SK-N-SH (cell line): ENCODE data around the gene DEGS2. TPM values are rescaled to one million over a fixed set of nuclear protein-coding genes. Genes with fewer than 3 reads are reported as not detected.

ENCODE experiments used
- CTCF ChIA-PET: fragments of 300-600, 350-600 bp; formaldehyde crosslinking; extraction: SDS; loops from one replicate; lab custom pipeline; 2021; lab: Yijun Ruan, JAX
- POLR2A ChIA-PET: fragments of 350-600 bp; sonication (Branson Sonifier 250); formaldehyde crosslinking; extraction: SDS; loops from one replicate; lab custom pipeline; 2020; ENCODE audit warnings: antibody characterized with exemption, inconsistent platforms; lab: Yijun Ruan, JAX
- DNase-seq: peaks from one replicate; pipeline ENCODE4 v3.0.0; 2012
- H2AFZ ChIP-seq: fragments of 200-600 bp; sonication (generic); 2 replicates; pipeline ENCODE4 v1.8.1; 2016; ENCODE audit warnings: antibody characterized with exemption, mild to moderate bottlenecking, low read depth
- H3F3A ChIP-seq: fragments of 200-600 bp; sonication (generic); replicated peaks from 2 replicates; pipeline ENCODE3; 2016; ENCODE audit warnings: antibody characterized with exemption, mild to moderate bottlenecking; ENCODE audit not compliant: insufficient read depth
- H3K27ac ChIP-seq, 2 experiments: fragments of 200-500 bp in 1 of 2; fragments of 200-600 bp in 1 of 2; sonication (Bioruptor generic) in 1 of 2; sonication (generic), shearing (Covaris generic) in 1 of 2; 2 replicates each; pipeline versions ENCODE4 v1.5.1 to v1.6.1; 2014 to 2016; ENCODE audit warnings: low read depth in 2 of 2, inconsistent platforms in 1 of 2, low read length in 1 of 2, mild to moderate bottlenecking in 1 of 2, mixed read lengths in 1 of 2
- H3K27me3 ChIP-seq: fragments of 200-600 bp; sonication (generic), shearing (Covaris generic); 2 replicates; pipeline ENCODE4 v1.6.1; 2016; ENCODE audit warnings: mixed run types; ENCODE audit not compliant: insufficient read depth
- H3K36me3 ChIP-seq, 2 experiments: fragments of 200-500 bp in 1 of 2; fragments of 200-600 bp in 1 of 2; sonication (Bioruptor generic) in 1 of 2; sonication (generic) in 1 of 2; replicated peaks in 1 of 2; 2 replicates each; pipeline versions ENCODE3 to v1.5.1; 2014 to 2016; ENCODE audit warnings: low read length in 1 of 2, mild to moderate bottlenecking in 1 of 2; ENCODE audit not compliant: insufficient read depth in 2 of 2, control insufficient read depth in 1 of 2
- H3K4me1 ChIP-seq, 2 experiments: fragments of 200-500 bp in 1 of 2; fragments of 200-600 bp in 1 of 2; sonication (Bioruptor generic) in 1 of 2; sonication (generic), shearing (Covaris generic) in 1 of 2; 2 replicates each; pipeline versions ENCODE4 v1.5.1 to v1.6.1; 2014 to 2016; ENCODE audit warnings: low read depth in 1 of 2, low read length in 1 of 2, mixed run types in 1 of 2; ENCODE audit not compliant: insufficient read depth in 2 of 2, control insufficient read depth in 1 of 2
- H3K4me2 ChIP-seq: fragments of 200-600 bp; sonication (generic), shearing (Covaris generic); 2 replicates; pipeline ENCODE4 v1.6.1; 2017; ENCODE audit warnings: mixed run types
- H3K4me3 ChIP-seq, 2 experiments: fragments of 200-500 bp in 1 of 2; fragments of 200-600 bp in 1 of 2; sonication (Bioruptor generic) in 1 of 2; sonication (generic), shearing (Covaris generic) in 1 of 2; 2 replicates each; pipeline versions ENCODE4 v1.5.1 to v1.8.1; 2014 to 2016; ENCODE audit warnings: low read depth in 2 of 2, inconsistent platforms in 1 of 2, low read length in 1 of 2, mild to moderate bottlenecking in 1 of 2, mixed read lengths in 1 of 2, moderate library complexity in 1 of 2
- H3K79me2 ChIP-seq: fragments of 200-600 bp; sonication (generic); 2 replicates; pipeline ENCODE4 v1.8.1; 2017; ENCODE audit warnings: mild to moderate bottlenecking; ENCODE audit not compliant: insufficient read depth
- H3K9ac ChIP-seq: fragments of 200-600 bp; sonication (generic); 2 replicates; pipeline ENCODE4 v1.6.1; 2017; ENCODE audit warnings: mixed run types
- H3K9me2 ChIP-seq: fragments of 200-600 bp; sonication (generic); 2 replicates; pipeline ENCODE4 v1.6.1; 2017; ENCODE audit warnings: mixed run types
- H3K9me3 ChIP-seq: fragments of 200-600 bp; sonication (generic); 2 replicates; pipeline ENCODE4 v1.6.1; 2017; ENCODE audit warnings: mixed run types, mild to moderate bottlenecking, moderate library complexity
- H4K20me1 ChIP-seq: fragments of 200-600 bp; sonication (generic); 2 replicates; pipeline ENCODE4 v1.6.1; 2017; ENCODE audit warnings: mild to moderate bottlenecking, mixed run types; ENCODE audit not compliant: insufficient read depth
- EP300 ChIP-seq, 2 experiments: IDR thresholded peaks; 2 replicates each; pipeline versions ENCODE4 v1.4.0 to v1.6.1; 2012; ENCODE audit warnings: borderline replicate concordance in 1 of 2, low read depth in 1 of 2, low read length in 1 of 2
- FOXJ3 ChIP-seq: sonication (generic); formaldehyde crosslinking; IDR thresholded peaks from 2 replicates; pipeline ENCODE4 v1.5.1; 2020; ENCODE audit warnings: mild to moderate bottlenecking, missing genetic modification reagents
- GABPA ChIP-seq: IDR thresholded peaks from 2 replicates; pipeline ENCODE4 v1.4.0; 2012; ENCODE audit warnings: low read depth, mild to moderate bottlenecking
- GATA2 ChIP-seq: sonication (generic); formaldehyde crosslinking; IDR thresholded peaks from 2 replicates; pipeline ENCODE4 v1.5.0; 2020; ENCODE audit warnings: mild to moderate bottlenecking, missing genetic modification reagents
- IRF3 ChIP-seq: fragments of 150-350 bp; IDR thresholded peaks from 2 replicates; pipeline ENCODE4 v1.6.1; 2016; ENCODE audit warnings: mild to moderate bottlenecking, low read depth, low read length
- MAX ChIP-seq: IDR thresholded peaks from 2 replicates; pipeline ENCODE4 v1.4.0; 2012; ENCODE audit warnings: low read depth
- MEF2A ChIP-seq: IDR thresholded peaks from 2 replicates; pipeline ENCODE4 v1.4.0; 2012; ENCODE audit warnings: low read depth, borderline replicate concordance
- MXI1 ChIP-seq: IDR thresholded peaks from 2 replicates; pipeline ENCODE4 v1.6.1; 2012; ENCODE audit warnings: mild to moderate bottlenecking, low read depth, low read length, improper control_type of control experiment
- PBX3 ChIP-seq: IDR thresholded peaks from 2 replicates; pipeline ENCODE4; 2012
- RAD21 ChIP-seq: IDR thresholded peaks from 2 replicates; pipeline ENCODE4 v1.6.1; 2012; ENCODE audit warnings: mild to moderate bottlenecking, low read length
- RCOR1 ChIP-seq: fragments of 150-350 bp; IDR thresholded peaks from 2 replicates; pipeline ENCODE4 v1.6.1; 2017; ENCODE audit warnings: antibody characterized with exemption, low read length
- REST ChIP-seq: IDR thresholded peaks from 2 replicates; pipeline ENCODE4 v1.6.1; 2012; ENCODE audit warnings: mild to moderate bottlenecking, low read depth, low read length, moderate library complexity
- SIN3A ChIP-seq: IDR thresholded peaks from 2 replicates; pipeline ENCODE4 v1.6.1; 2012; ENCODE audit warnings: low read depth, mild to moderate bottlenecking, low read length, moderate library complexity, borderline replicate concordance
- SMC3 ChIP-seq: IDR thresholded peaks from 2 replicates; pipeline ENCODE4 v1.6.1; 2012; ENCODE audit warnings: low read depth, low read length, improper control_type of control experiment
- TAF1 ChIP-seq: IDR thresholded peaks from 2 replicates; pipeline ENCODE4 v1.6.1; 2012; ENCODE audit warnings: low read depth, mild to moderate bottlenecking, low read length, moderate library complexity, borderline replicate concordance
- TEAD4 ChIP-seq: IDR thresholded peaks from 2 replicates; pipeline ENCODE4 v1.4.0; 2012; ENCODE audit warnings: mild to moderate bottlenecking, borderline replicate concordance; ENCODE audit not compliant: insufficient read depth
- USF2 ChIP-seq: fragments of 150-350 bp; IDR thresholded peaks from 2 replicates; pipeline ENCODE4 v1.6.1; 2017; ENCODE audit warnings: antibody characterized with exemption, low read length, low read depth, borderline replicate concordance
- WGBS: methylation state at CpG from one replicate; pipeline ENCODE4 v1.1.6; 2017; ENCODE audit warnings: low lambda C conversion rate; 5-methylcytosine and 5-hydroxymethylcytosine counted together
- polyA plus RNA-seq, 3 experiments: library from polyadenylated mRNA; depleted of rRNA; stranded (reverse); fragments of >200 nt; gene quantifications; 2 replicates each; pipeline ENCODE4 v1.2.3, GENCODE V29; 2012

The DEGS2 gene
- polyA plus RNA-seq, 1 of the 3 experiments (the other 2 are of a cell fraction): 0.02 TPM

- TF ChIP-seq SIN3A (no peak), TEAD4 (no peak), PBX3 (no peak), REST (no peak), SMC3 (no peak), FOXJ3 (CRISPR knock-in tag) (no peak), GATA2 (no peak), RCOR1 (no peak), MAX (no peak), MEF2A (no peak)
These were observed 43.7 kb downstream of the DEGS2 start (continued) for GRCh38 chr14:100115726-100116125.

- no peak overlapping the region for H3K27ac ChIP-seq
- no peaks in the 10 kb centered on the region for H3K9me3 ChIP-seq
- no peak overlapping the region for H3K4me2 ChIP-seq
- peaks cover 0 to 9% of the 10 kb centered on the region in 2 experiments; a peak in 1 of 4 replicates for H3K4me1 ChIP-seq
- TF ChIP-seq GABPA: no peak
- no peak for TF ChIP-seq USF2
- no peak for TF ChIP-seq RAD21
- no peak for TF ChIP-seq MXI1
- no peak for TF ChIP-seq PBX3
- no peak for TF ChIP-seq TAF1
- TF ChIP-seq SMC3: no peak
- no peak for TF ChIP-seq IRF3
- TF ChIP-seq EP300 (IDR thresholded peaks at IDR 0.05; ENCODE audit: borderline replicate concordance in 1 of 2, low read depth in 1 of 2, low read length in 1 of 2): no peak
- no peak for TF ChIP-seq RCOR1
- H3K36me3 ChIP-seq: no peaks in the 10 kb centered on the region
- no peak for DNase-seq
- H3K9ac ChIP-seq: no peak overlapping the region
- no peaks in the 10 kb centered on the region for H4K20me1 ChIP-seq
- no peak overlapping the region for H3K4me3 ChIP-seq
- no peaks in the 10 kb centered on the region for H3K9me2 ChIP-seq
- WGBS: 100% methylated on average over 6 of the region's 6 CpGs
- H3F3A ChIP-seq: no peaks in the 10 kb centered on the region
- CTCF ChIA-PET: interaction anchor here (0.6 to 3.9 kb wide), 5 partner anchors 11 to 193 kb away, joined by 3 to 18 read pairs (median 4); no protein-coding TSS in a partner anchor
- POLR2A ChIA-PET: no interaction called here
- H3K79me2 ChIP-seq: no peaks in the 10 kb centered on the region
- no peak overlapping the region for H2AFZ ChIP-seq
- no peaks in the 10 kb centered on the region for H3K27me3 ChIP-seq
These were observed 44.2 kb downstream of the DEGS2 start for GRCh38 chr14:100115236-100115635.
